K562 (cell line): ENCODE measurements around the gene NACC1. TPM values are rescaled to one million over a fixed set of nuclear protein-coding genes. Genes with fewer than 3 reads are reported as not detected.

Source experiments
- ATAC-seq: fragments of 200-7000 bp; cut with Tn5 transposase; 3 replicates; pipeline ENCODE4 v1.9.1; 2020; ENCODE audit warnings: moderate library complexity
- BruUV-seq: library from RNA; stranded (reverse); fragments of 400-500 nt; replicated peaks from 2 replicates; lab custom pipeline; 2021; lab: Mats Ljungman, UMichigan
- CTCF ChIA-PET: fragments of 300-600 bp; formaldehyde crosslinking; extraction: SDS; loops from one replicate; lab custom pipeline; 2021; ENCODE audit warnings: low intra/inter-chr PET ratio; lab: Yijun Ruan, JAX
- POLR2A ChIA-PET: fragments of 300-600, 350-650 bp; sonication (Branson Sonifier 250); formaldehyde crosslinking; extraction: SDS; loops from one replicate; lab custom pipeline; 2021; ENCODE audit warnings: antibody characterized with exemption, inconsistent platforms; lab: Yijun Ruan, JAX
- DNase-seq, 4 experiments: peaks; one replicate each; pipeline versions ENCODE4 v3.0.0 to v3.0.0-alpha.2; 2011 to 2018; ENCODE audit warnings: low spot score in 3 of 4, mixed read lengths in 3 of 4; ENCODE audit errors: extremely low read depth in 1 of 4
- FAIRE-seq: peaks from 2 replicates; lab custom pipeline; 2011; peaks lifted over from hg19 to GRCh38; lab: Jason Lieb, UNC
- H2AFZ ChIP-seq: 2 replicates; pipeline ENCODE4 v1.6.0; 2011; ENCODE audit warnings: low read depth, low read length, control low read depth, inconsistent platforms
- H3K27ac ChIP-seq: fragments of 200-600 bp; 3 replicates; pipeline ENCODE4 v1.8.0; 2011; ENCODE audit warnings: low read depth, mild to moderate bottlenecking, control low read depth, inconsistent platforms, low read length, moderate library complexity, mixed read lengths; ENCODE audit errors: extremely low read depth
- H3K27me3 ChIP-seq, 2 experiments: fragments of 300-600 bp in 1 of 2; 2 replicates in 1 of 2; 3 replicates in 1 of 2; pipeline versions ENCODE4 v1.6.0 to v1.8.0; 2011; ENCODE audit warnings: inconsistent platforms in 2 of 2, low read length in 2 of 2, mild to moderate bottlenecking in 1 of 2, mixed read lengths in 1 of 2, moderate library complexity in 1 of 2; ENCODE audit not compliant: control insufficient read depth in 2 of 2, insufficient read depth in 2 of 2
- H3K36me3 ChIP-seq: fragments of 300-600 bp; 3 replicates; pipeline ENCODE4 v1.8.0; 2011; ENCODE audit warnings: mild to moderate bottlenecking, low read length, inconsistent platforms; ENCODE audit not compliant: control insufficient read depth, insufficient read depth
- H3K4me1 ChIP-seq, 2 experiments: fragments of 200-600 bp in 1 of 2; replicated peaks in 1 of 2; 2 replicates in 1 of 2; 3 replicates in 1 of 2; pipeline versions ENCODE4 v1.5.1 to v1.8.0; 2011; ENCODE audit warnings: inconsistent platforms in 2 of 2, low read length in 2 of 2, mild to moderate bottlenecking in 1 of 2, mixed read lengths in 1 of 2, moderate library complexity in 1 of 2; ENCODE audit not compliant: control insufficient read depth in 2 of 2, insufficient read depth in 2 of 2
- H3K4me2 ChIP-seq: 2 replicates; pipeline ENCODE4 v1.6.1; 2011; ENCODE audit warnings: low read length, control low read depth, inconsistent platforms, mixed read lengths; ENCODE audit not compliant: insufficient read depth
- H3K4me3 ChIP-seq: fragments of 200-600 bp; sonication (generic), shearing (Covaris generic); 2 replicates; pipeline ENCODE4 v1.5.1; 2016; ENCODE audit warnings: control low read depth, inconsistent platforms
- H3K79me2 ChIP-seq: fragments of 200-600 bp; 3 replicates; pipeline ENCODE4 v1.8.0; 2011; ENCODE audit warnings: low read length, inconsistent platforms; ENCODE audit not compliant: control insufficient read depth, insufficient read depth
- H3K9ac ChIP-seq, 2 experiments: 2 replicates each; pipeline versions ENCODE4 v1.6.0 to v1.6.1; 2011; ENCODE audit warnings: low read depth in 2 of 2, low read length in 2 of 2, control low read depth in 1 of 2, inconsistent platforms in 1 of 2, mild to moderate bottlenecking in 1 of 2, mixed read lengths in 1 of 2; ENCODE audit not compliant: insufficient read depth in 1 of 2
- H3K9me1 ChIP-seq: one replicate; pipeline ENCODE4 v1.6.0; 2011; ENCODE audit warnings: inconsistent platforms, mild to moderate bottlenecking, low read length, moderate library complexity; ENCODE audit not compliant: control insufficient read depth, insufficient read depth
- H3K9me3 ChIP-seq: replicated peaks from 2 replicates; pipeline ENCODE4 v1.5.1; 2011; ENCODE audit warnings: low read depth, low read length, inconsistent platforms; ENCODE audit not compliant: control insufficient read depth, insufficient read depth
- H4K20me1 ChIP-seq: replicated peaks from 2 replicates; pipeline ENCODE4 v1.6.1; 2011; ENCODE audit warnings: low read length, inconsistent platforms, mixed read lengths; ENCODE audit not compliant: control insufficient read depth, insufficient read depth
- DNMT1 ChIP-seq: fragments of 450-650 bp; IDR thresholded peaks from 2 replicates; pipeline ENCODE4 v1.6.1; 2016; ENCODE audit warnings: antibody characterized with exemption, mild to moderate bottlenecking
- ETV6 ChIP-seq, 3 experiments: fragments of 150-350 bp in 1 of 3; sonication (generic) in 1 of 3; formaldehyde crosslinking in 1 of 3; IDR thresholded peaks; 2 replicates each; pipeline versions ENCODE4 v1.6.1 to v1.8.0; 2014 to 2022; ENCODE audit warnings: borderline replicate concordance in 2 of 3, low read depth in 2 of 3, antibody characterized with exemption in 1 of 3, low read length in 1 of 3, mild to moderate bottlenecking in 1 of 3, missing genetic modification reagents in 1 of 3
- HIVEP1 ChIP-seq: fragments of 250-450 bp; sonication (Bioruptor Pico); IDR thresholded peaks from 2 replicates; pipeline ENCODE4 v1.4.0; 2020; ENCODE audit warnings: mild to moderate bottlenecking
- KLF16 ChIP-seq: IDR thresholded peaks from 2 replicates; pipeline ENCODE4 v1.6.1; 2016; ENCODE audit warnings: antibody characterized with exemption
- L3MBTL2 ChIP-seq: fragments of 450-650 bp; IDR thresholded peaks from 2 replicates; pipeline ENCODE4 v1.6.1; 2016; ENCODE audit warnings: mild to moderate bottlenecking, moderate library complexity
- MTA1 ChIP-seq: fragments of 450-650 bp; IDR thresholded peaks from 2 replicates; pipeline ENCODE4 v1.6.1; 2017; ENCODE audit warnings: borderline replicate concordance
- NR2C1 ChIP-seq, 2 experiments: fragments of 450-650 bp; IDR thresholded peaks; 2 replicates each; pipeline ENCODE4 v1.6.1; 2017; ENCODE audit warnings: mild to moderate bottlenecking in 2 of 2, antibody characterized with exemption in 1 of 2, inconsistent platforms in 1 of 2, missing compliant biosample characterization in 1 of 2, missing genetic modification characterization in 1 of 2
- TEAD4 ChIP-seq, 2 experiments: sonication (generic) in 1 of 2; formaldehyde crosslinking in 1 of 2; IDR thresholded peaks; 2 replicates each; pipeline versions ENCODE4 v1.6.1 to v1.8.0; 2012 to 2022; ENCODE audit warnings: borderline replicate concordance in 1 of 2, inconsistent platforms in 1 of 2, low read length in 1 of 2, mild to moderate bottlenecking in 1 of 2, missing genetic modification reagents in 1 of 2
- VEZF1 ChIP-seq: fragments of 200-800 bp; sonication (Bioruptor generic); IDR thresholded peaks from 2 replicates; pipeline ENCODE4 v1.6.1; 2017; ENCODE audit warnings: missing genetic modification characterization, missing compliant biosample characterization
- ZFP36 ChIP-seq: fragments of 150-350 bp; IDR thresholded peaks from 2 replicates; pipeline ENCODE4 v1.6.1; 2018; ENCODE audit warnings: low read length, low read depth; ENCODE audit not compliant: partially characterized antibody
- ZNF140 ChIP-seq: fragments of 250-450 bp; sonication (Bioruptor Pico); IDR thresholded peaks from 2 replicates; pipeline ENCODE4 v1.8.0; 2021; ENCODE audit warnings: moderate library complexity, mild to moderate bottlenecking, inconsistent platforms
- ZNF274 ChIP-seq: IDR thresholded peaks from 2 replicates; pipeline ENCODE4 v1.6.1; 2011; ENCODE audit warnings: low read depth, mild to moderate bottlenecking, low read length, moderate library complexity, borderline replicate concordance
- ZNF655 ChIP-seq: fragments of 250-450 bp; sonication (Bioruptor Pico); IDR thresholded peaks from 2 replicates; pipeline ENCODE4 v1.5.0; 2021
- WGBS: fragments of 100-300 bp; shearing (Covaris generic); methylation state at CpG from one replicate; pipeline ENCODE4 v1.1.6; 2016; ENCODE audit warnings: low coverage, mixed read lengths; ENCODE audit not compliant: insufficient coverage; ENCODE audit errors: missing lambda C conversion rate; 5-methylcytosine and 5-hydroxymethylcytosine counted together
- in situ Hi-C: fragments of 300-500 bp; cut with MboI; formaldehyde crosslinking; loops from 4 replicates; pipeline ENCODE4 v1.15.0; 2018; ENCODE audit warnings: inconsistent platforms, mixed read lengths
- intact Hi-C: fragments of 100-400 bp; cut with micrococcal nuclease; formaldehyde crosslinking; loops from 2 replicates; pipeline ENCODE4 v1.14.2; 2022
- polyA plus RNA-seq, 8 experiments: library from polyadenylated mRNA; depleted of rRNA in 4 of 8; stranded (reverse) in 5 of 8; unstranded in 3 of 8; fragments of >200 nt; fragmentation: Nextera tagmentation in 2 of 8; fragmentation: Illumina TruSeq in 1 of 8; extraction: Ambion mirVana in 2 of 8; extraction: Trizol in 1 of 8; gene quantifications; 2 replicates each; pipeline versions ENCODE4 v1.2.1 to v1.2.3, GENCODE V29; 2011 to 2014; ENCODE audit warnings: inconsistent platforms in 1 of 8, missing spikeins in 1 of 8
- total RNA-seq, 7 experiments: library from RNA; depleted of rRNA in 6 of 7; stranded (reverse); fragments of >200 nt in 6 of 7; fragmentation: Illumina TruSeq in 2 of 7; extraction: Trizol in 2 of 7; gene quantifications; 2 replicates each; pipeline versions ENCODE4 v1.2.1 to v1.2.3, GENCODE V29; 2011 to 2021; ENCODE audit warnings: low replicate concordance in 1 of 7
- TF ChIP-seq, protein P1 (sequence below): sonication (generic); formaldehyde crosslinking; IDR thresholded peaks from 2 replicates; pipeline ENCODE4 v1.8.1; 2022; ENCODE audit warnings: missing genetic modification reagents

The NACC1 gene
- total and polyA plus RNA-seq, 9 of the 15 experiments (the other 6 are each of a cell fraction or from before 2014, with no cell fraction given), result 0.04 to 96.6 (median 25.8) TPM

- TF ChIP-seq ZNF140 (CRISPR knock-in tag) (no peak), NR2C1 (IDR thresholded peaks at IDR 0.05) (no peak), NR2C1 (tag; IDR thresholded peaks at IDR 0.05) (no peak), DNMT1 (peak; percentile 92; the same call in 1 of the 2 replicates), ZFP36 (no peak), HIVEP1 (no peak), MTA1 (no peak), ZNF655 (no peak), KLF16 (no peak)
These were observed 35.0 kb downstream of the NACC1 start (continued) for GRCh38 chr19:13152974-13153568.

GRCh38 chr19:13153569-13154240, 35.6 kb downstream of the NACC1 start:
- no peaks in the 10 kb centered on the region for H3K9me1 ChIP-seq
- H3K27me3 ChIP-seq, result no peaks in the 10 kb centered on the region
- peaks cover 23% of the 10 kb centered on the region for H4K20me1 ChIP-seq
- H3K9me3 ChIP-seq, result no peaks in the 10 kb centered on the region
- H3K4me3 ChIP-seq, result peak overlapping the region; percentile 98
- BruUV-seq, result no TSS peak
- peaks cover 63% of the 10 kb centered on the region for H3K79me2 ChIP-seq
- H3K27ac ChIP-seq, result peak overlapping the region; percentile 95
- ChIA-PET POLR2A (interaction anchor here (0.5 to 3.3 kb wide), 32 partner anchors 8 to 487 kb away, joined by 3 to 45 read pairs (median 6); partner anchors contain the start of genes GET3, MAN2B1, NACC1 and TRMT1), CTCF (interaction anchor here (0.6 to 0.7 kb wide), 2 partner anchors 112 to 188 kb away, joined by 3 read pairs; no protein-coding TSS in a partner anchor)
- in situ Hi-C loops, result no loop called here
- FAIRE-seq (no peak), ATAC-seq (peak; percentile 0; the same call in 1 of the 3 replicates), DNase-seq (peak; percentile 35 to 73 (median 60))
- H3K9ac ChIP-seq, result peak overlapping the region; percentile 96 to 97
- peak overlapping the region; percentile 93 for H3K4me2 ChIP-seq
- H3K4me1 ChIP-seq, result peaks cover 14 to 65% of the 10 kb centered on the region in 2 experiments
- intact Hi-C loops, result loop anchor here (5.0 kb wide), 1 partner anchor 39 kb away; no protein-coding TSS in a partner anchor
- H2AFZ ChIP-seq, result no peak overlapping the region
- H3K36me3 ChIP-seq, result peaks cover 14% of the 10 kb centered on the region; the same call in 1 of the 3 replicates
- under 1% methylated on average over 51 of the region's 69 CpGs for WGBS
- TF ChIP-seq TEAD4 (IDR thresholded peaks at IDR 0.05; ENCODE audit: low read length), result no peak
- TF ChIP-seq TEAD4 (CRISPR knock-in tag; IDR thresholded peaks at IDR 0.05; ENCODE audit: borderline replicate concordance), result no peak
- 0 out of 2 replicates have a peak, but pooled peaks have one; percentile 9 for TF ChIP-seq L3MBTL2
- peak; percentile 75 for TF ChIP-seq MTA1
- TF ChIP-seq, protein P1, sequence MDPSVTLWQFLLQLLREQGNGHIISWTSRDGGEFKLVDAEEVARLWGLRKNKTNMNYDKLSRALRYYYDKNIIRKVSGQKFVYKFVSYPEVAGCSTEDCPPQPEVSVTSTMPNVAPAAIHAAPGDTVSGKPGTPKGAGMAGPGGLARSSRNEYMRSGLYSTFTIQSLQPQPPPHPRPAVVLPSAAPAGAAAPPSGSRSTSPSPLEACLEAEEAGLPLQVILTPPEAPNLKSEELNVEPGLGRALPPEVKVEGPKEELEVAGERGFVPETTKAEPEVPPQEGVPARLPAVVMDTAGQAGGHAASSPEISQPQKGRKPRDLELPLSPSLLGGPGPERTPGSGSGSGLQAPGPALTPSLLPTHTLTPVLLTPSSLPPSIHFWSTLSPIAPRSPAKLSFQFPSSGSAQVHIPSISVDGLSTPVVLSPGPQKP (CRISPR knock-in tag), result peak; percentile 56; the same call in 1 of the 2 replicates
- TF ChIP-seq VEZF1, result no peak
- TF ChIP-seq ETV6 (IDR thresholded peaks at IDR 0.05; ENCODE audit: borderline replicate concordance in 1 of 2, low read depth in 2 of 2, low read length in 1 of 2), result no peak
- 0 out of 2 replicates have a peak, but pooled peaks have one; percentile 77 for TF ChIP-seq ETV6 (CRISPR knock-in tag; IDR thresholded peaks at IDR 0.05; ENCODE audit: borderline replicate concordance)
- TF ChIP-seq ZNF274, result 0 out of 2 replicates have a peak, but pooled peaks have one; percentile 17
